HepG2 (cell line): ENCODE measurements around the gene SELENOM. TPM values are rescaled to one million over a fixed set of nuclear protein-coding genes. Genes with fewer than 3 reads are reported as not detected.

Source experiments
- ATAC-seq: fragments of 200-7000 bp; cut with Tn5 transposase; 3 replicates; pipeline ENCODE4 v1.9.1; 2020; ENCODE audit warnings: mild to moderate bottlenecking, moderate library complexity
- BruUV-seq: library from RNA; stranded (reverse); fragments of 400-500 nt; replicated peaks from 2 replicates; lab custom pipeline; 2021; lab: Mats Ljungman, UMichigan
- CTCF ChIA-PET: fragments of 300-600 bp; formaldehyde crosslinking; extraction: SDS; loops from one replicate; lab custom pipeline; 2021; ENCODE audit warnings: low total read pairs, inconsistent platforms, low intra/inter-chr PET ratio; lab: Yijun Ruan, JAX
- POLR2A ChIA-PET: fragments of 350-600 bp; sonication (Branson Sonifier 250); formaldehyde crosslinking; loops from one replicate; lab custom pipeline; 2020; ENCODE audit warnings: antibody characterized with exemption, inconsistent platforms; lab: Yijun Ruan, JAX
- DNase-seq: peaks from one replicate; pipeline ENCODE4 v3.0.0-alpha.2; 2015; ENCODE audit warnings: low spot score
- FAIRE-seq: peaks from 3 replicates; lab custom pipeline; 2011; peaks lifted over from hg19 to GRCh38; lab: Jason Lieb, UNC
- H2AFZ ChIP-seq: one replicate; pipeline ENCODE4 v1.6.1; 2011; ENCODE audit warnings: low read length, inconsistent platforms
- H3K27ac ChIP-seq: fragments of 300-600 bp; 3 replicates; pipeline ENCODE4 v1.8.0; 2011; ENCODE audit warnings: mixed run types, mild to moderate bottlenecking, mixed read lengths, low read length, inconsistent platforms; ENCODE audit not compliant: insufficient read depth; ENCODE audit errors: extremely low read length
- H3K27me3 ChIP-seq, 2 experiments: fragments of 200-600 bp in 1 of 2; 2 replicates in 1 of 2; 3 replicates in 1 of 2; pipeline versions ENCODE4 v1.6.0 to v1.8.0; 2011; ENCODE audit warnings: low read length in 2 of 2, mild to moderate bottlenecking in 2 of 2, moderate library complexity in 2 of 2, inconsistent platforms in 1 of 2; ENCODE audit not compliant: insufficient read depth in 2 of 2, control insufficient read depth in 1 of 2
- H3K36me3 ChIP-seq, 2 experiments: fragments of 200-600 bp in 1 of 2; replicated peaks in 1 of 2; 2 replicates in 1 of 2; 3 replicates in 1 of 2; pipeline versions ENCODE4 v1.5.1 to v1.8.0; 2011; ENCODE audit warnings: low read length in 2 of 2, inconsistent platforms in 1 of 2; ENCODE audit not compliant: insufficient read depth in 2 of 2, control insufficient read depth in 1 of 2
- H3K4me1 ChIP-seq: 2 replicates; pipeline ENCODE4 v1.5.1; 2012; ENCODE audit warnings: low read length, inconsistent platforms; ENCODE audit not compliant: insufficient read depth
- H3K4me2 ChIP-seq: 2 replicates; pipeline ENCODE4 v1.6.0; 2011; ENCODE audit warnings: low read depth, low read length, inconsistent platforms
- H3K4me3 ChIP-seq, 3 experiments: fragments of 200-600 bp in 1 of 3; sonication (generic), shearing (Covaris generic) in 1 of 3; replicated peaks in 1 of 3; 2 replicates each; pipeline ENCODE4 v1.5.1; 2011 to 2016; ENCODE audit warnings: low read length in 3 of 3, inconsistent platforms in 2 of 3, low read depth in 2 of 3, mild to moderate bottlenecking in 2 of 3, control low read depth in 1 of 3, mixed read lengths in 1 of 3; ENCODE audit not compliant: insufficient read depth in 1 of 3
- H3K79me2 ChIP-seq: one replicate; pipeline ENCODE4 v1.6.1; 2011; ENCODE audit warnings: low read length, inconsistent platforms; ENCODE audit not compliant: insufficient read depth
- H3K9ac ChIP-seq: 2 replicates; pipeline ENCODE4 v1.6.0; 2011; ENCODE audit warnings: mild to moderate bottlenecking, low read depth, low read length, inconsistent platforms; ENCODE audit not compliant: insufficient read depth
- H3K9me3 ChIP-seq: 2 replicates; pipeline ENCODE4 v1.5.1; 2012; ENCODE audit warnings: mild to moderate bottlenecking, low read length
- H4K20me1 ChIP-seq: 2 replicates; pipeline ENCODE4 v1.6.0; 2011; ENCODE audit warnings: inconsistent platforms, mild to moderate bottlenecking, low read length, moderate library complexity; ENCODE audit not compliant: insufficient read depth
- BCL6 ChIP-seq: IDR thresholded peaks from 2 replicates; pipeline ENCODE4 v1.6.1; 2016; ENCODE audit warnings: missing genetic modification reagents, missing compliant biosample characterization
- MBD4 ChIP-seq: IDR thresholded peaks from 2 replicates; pipeline ENCODE4 v1.6.1; 2012; ENCODE audit warnings: low read length, inconsistent platforms, borderline replicate concordance
- NFKB2 ChIP-seq: sonication (generic); formaldehyde crosslinking; IDR thresholded peaks from 2 replicates; pipeline ENCODE4 v1.4.0; 2020; ENCODE audit warnings: missing genetic modification reagents, borderline replicate concordance
- RFXAP ChIP-seq: sonication (generic); formaldehyde crosslinking; IDR thresholded peaks from 2 replicates; pipeline ENCODE4 v1.4.0; 2020; ENCODE audit warnings: missing genetic modification reagents, borderline replicate concordance
- ZNF329 ChIP-seq: sonication (generic); formaldehyde crosslinking; IDR thresholded peaks from 2 replicates; pipeline ENCODE4 v1.9.0; 2021; ENCODE audit warnings: low read depth, mild to moderate bottlenecking, missing genetic modification reagents
- ZNF598 ChIP-seq: sonication (generic); formaldehyde crosslinking; IDR thresholded peaks from 2 replicates; pipeline ENCODE4 v1.5.1; 2020; ENCODE audit warnings: mild to moderate bottlenecking, missing genetic modification reagents, borderline replicate concordance
- ZNF614 ChIP-seq: IDR thresholded peaks from 2 replicates; pipeline ENCODE4 v1.6.1; 2018; ENCODE audit warnings: missing biosample characterization, missing genetic modification reagents, inconsistent platforms, borderline replicate concordance
- ZNF83 ChIP-seq: sonication (generic); formaldehyde crosslinking; IDR thresholded peaks from 2 replicates; pipeline ENCODE4 v1.4.0; 2020; ENCODE audit warnings: missing genetic modification reagents, mild to moderate bottlenecking, borderline replicate concordance
- ZNF841 ChIP-seq: sonication (generic); formaldehyde crosslinking; IDR thresholded peaks from 2 replicates; pipeline ENCODE4 v1.8.1; 2023; ENCODE audit warnings: missing genetic modification reagents, borderline replicate concordance
- WGBS: methylation state at CpG from one replicate; pipeline ENCODE4 v1.1.6; 2017; ENCODE audit warnings: low lambda C conversion rate; 5-methylcytosine and 5-hydroxymethylcytosine counted together
- in situ Hi-C: cut with HindIII; loops from 2 replicates; pipeline ENCODE4 v1.10.0; 2017; ENCODE audit warnings: low pct_unique_long_range_greater_than_20kb; ENCODE audit not compliant: extremely low pct_ligation_motif_present
- intact Hi-C: fragments of 100-400 bp; cut with micrococcal nuclease; formaldehyde crosslinking; loops from one replicate; pipeline ENCODE4 v1.10.0; 2022; ENCODE audit not compliant: unreplicated experiment
- polyA plus RNA-seq, 8 experiments: library from polyadenylated mRNA; depleted of rRNA in 3 of 8; stranded (reverse) in 7 of 8; unstranded in 1 of 8; fragments of >200 nt; fragmentation: Illumina TruSeq in 4 of 8; extraction: Trizol in 4 of 8; gene quantifications; 2 replicates each; pipeline versions ENCODE4 v1.2.1 to v1.2.3, GENCODE V29; 2011 to 2016; ENCODE audit warnings: low read depth in 4 of 8, missing spikeins in 1 of 8, mixed read lengths in 1 of 8; ENCODE audit not compliant: insufficient read depth in 1 of 8
- total RNA-seq, 5 experiments: library from RNA; depleted of rRNA; stranded (reverse); fragments of >200 nt; fragmentation: Illumina TruSeq; extraction: Trizol; gene quantifications; 2 replicates each; pipeline ENCODE4 v1.2.3, GENCODE V29; 2016; ENCODE audit warnings: low read depth in 1 of 5
- TF ChIP-seq, protein P1 (sequence below), 2 experiments: sonication (generic) in 1 of 2; formaldehyde crosslinking in 1 of 2; IDR thresholded peaks; 2 replicates each; pipeline versions ENCODE4 v1.6.1 to v1.9.0; 2014 to 2022; ENCODE audit warnings: antibody characterized with exemption in 1 of 2, borderline replicate concordance in 1 of 2, inconsistent platforms in 1 of 2, low read depth in 1 of 2, missing genetic modification reagents in 1 of 2
- TF ChIP-seq, protein P2 (sequence below): IDR thresholded peaks from 2 replicates; pipeline ENCODE4 v1.6.1; 2016; ENCODE audit warnings: control low read depth
- TF ChIP-seq, protein P3 (sequence below): sonication (generic); formaldehyde crosslinking; IDR thresholded peaks from 2 replicates; pipeline ENCODE4 v1.5.0; 2020; ENCODE audit warnings: mild to moderate bottlenecking, missing genetic modification reagents, moderate library complexity

SELENOM gene
- total and polyA plus RNA-seq, 2 of the 13 experiments (the other 11 are each of a cell fraction or from before 2014, with no cell fraction given) = 4.1 to 4.3 TPM

DNA sequence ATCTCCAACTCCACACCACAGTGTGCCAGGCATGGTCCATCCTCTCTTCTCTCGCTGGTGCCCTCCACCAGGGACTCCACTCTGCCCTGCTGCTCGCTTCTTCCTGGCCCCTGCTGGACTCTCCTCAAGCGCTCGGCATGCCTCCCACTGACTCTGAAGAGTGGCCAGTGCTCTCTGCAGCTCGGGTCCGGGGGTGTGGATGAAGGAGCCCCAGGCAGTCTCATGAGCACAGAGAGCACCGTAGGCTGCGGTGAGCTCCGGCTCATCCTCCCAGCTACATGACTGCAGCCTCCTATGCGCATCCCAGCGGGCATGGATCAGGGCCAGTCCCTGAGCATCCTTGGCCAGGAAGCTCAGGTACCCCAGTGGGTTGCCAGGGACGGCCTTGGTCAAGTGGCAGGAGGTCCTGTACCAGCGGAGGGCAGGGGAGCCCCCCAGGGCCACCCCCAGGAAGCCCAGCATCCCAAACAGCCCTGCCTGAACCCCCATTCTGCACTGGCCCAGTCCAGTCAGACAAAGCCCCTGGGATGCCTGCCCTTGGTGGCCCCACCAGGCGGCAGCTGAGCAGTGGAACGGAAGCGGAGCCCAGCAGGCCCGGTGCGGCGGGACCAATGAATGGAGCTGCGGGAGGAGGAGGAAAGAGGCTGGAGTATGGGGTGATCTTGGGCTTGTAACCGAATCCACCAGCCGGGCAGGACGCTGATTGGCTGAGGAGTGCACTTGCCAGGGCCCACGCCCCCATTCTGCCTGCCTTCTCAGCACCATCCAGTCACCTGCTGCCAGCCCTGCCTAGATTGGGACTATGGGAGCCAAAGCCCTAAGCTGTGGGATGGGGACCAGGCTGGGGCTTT, 32.7 kb upstream of the SELENOM start, which contains the start of gene PLA2G3:
Gene PLA2G3 (minus strand): TSS at position 643 of the 851 bp plus-strand sequence. CDS start 154 bp downstream, at position 489.
- BruUV-seq = no TSS peak
- in situ Hi-C loops = loop anchor here (5.0 to 10.0 kb wide), 2 partner anchors 38 to 175 kb away; partner anchors contain the start of genes MORC2 and TUG1
- Histone ChIP-seq H3K36me3 (no peaks in the 10 kb centered on the region), H3K27ac (no peak within 1 kb of the TSS), H4K20me1 (no peaks in the 10 kb centered on the region), H3K79me2 (no peaks in the 10 kb centered on the region), H2AFZ (no peak within 1 kb of the TSS), H3K9me3 (no peaks in the 10 kb centered on the region), H3K27me3 (peaks cover 6 to 48% of the 10 kb centered on the region in 2 experiments; a peak in 4 of 5 replicates), H3K4me3 (no peak within 1 kb of the TSS), H3K4me2 (peak within 1 kb of the TSS; percentile 26; the same call in 1 of the 2 replicates), H3K9ac (no peak within 1 kb of the TSS), H3K4me1 (peaks cover 16% of the 10 kb centered on the region)
- ChIA-PET POLR2A (interaction anchor here (1.6 kb wide), 1 partner anchor 33 kb away, joined by 4 read pairs; the partner anchor contains the start of gene SELENOM), CTCF (no interaction called here)
- WGBS = 13% methylated on average over 10 of the region's 24 CpGs
- FAIRE-seq (no peak), ATAC-seq (peak; percentile 82), DNase-seq (peak; percentile 50)
- intact Hi-C loops = no loop called here
- TF ChIP-seq BCL6 (CRISPR knock-in tag) (no peak), MBD4 (no peak), ZNF614 (CRISPR knock-in tag) (no peak), ZNF598 (CRISPR knock-in tag) (peak; percentile 42; the same call in 1 of the 2 replicates), ZNF841 (CRISPR knock-in tag) (no peak), RFXAP (0 out of 2 replicates have a peak, but pooled peaks have one; percentile 12), ZNF329 (CRISPR knock-in tag) (no peak), NFKB2 (CRISPR knock-in tag) (no peak), ZNF83 (CRISPR knock-in tag) (no peak)
- TF ChIP-seq, protein P1, sequence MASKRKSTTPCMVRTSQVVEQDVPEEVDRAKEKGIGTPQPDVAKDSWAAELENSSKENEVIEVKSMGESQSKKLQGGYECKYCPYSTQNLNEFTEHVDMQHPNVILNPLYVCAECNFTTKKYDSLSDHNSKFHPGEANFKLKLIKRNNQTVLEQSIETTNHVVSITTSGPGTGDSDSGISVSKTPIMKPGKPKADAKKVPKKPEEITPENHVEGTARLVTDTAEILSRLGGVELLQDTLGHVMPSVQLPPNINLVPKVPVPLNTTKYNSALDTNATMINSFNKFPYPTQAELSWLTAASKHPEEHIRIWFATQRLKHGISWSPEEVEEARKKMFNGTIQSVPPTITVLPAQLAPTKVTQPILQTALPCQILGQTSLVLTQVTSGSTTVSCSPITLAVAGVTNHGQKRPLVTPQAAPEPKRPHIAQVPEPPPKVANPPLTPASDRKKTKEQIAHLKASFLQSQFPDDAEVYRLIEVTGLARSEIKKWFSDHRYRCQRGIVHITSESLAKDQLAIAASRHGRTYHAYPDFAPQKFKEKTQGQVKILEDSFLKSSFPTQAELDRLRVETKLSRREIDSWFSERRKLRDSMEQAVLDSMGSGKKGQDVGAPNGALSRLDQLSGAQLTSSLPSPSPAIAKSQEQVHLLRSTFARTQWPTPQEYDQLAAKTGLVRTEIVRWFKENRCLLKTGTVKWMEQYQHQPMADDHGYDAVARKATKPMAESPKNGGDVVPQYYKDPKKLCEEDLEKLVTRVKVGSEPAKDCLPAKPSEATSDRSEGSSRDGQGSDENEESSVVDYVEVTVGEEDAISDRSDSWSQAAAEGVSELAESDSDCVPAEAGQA (IDR thresholded peaks at IDR 0.05; ENCODE audit: low read depth) = no peak
- TF ChIP-seq, protein P1 (CRISPR knock-in tag; IDR thresholded peaks at IDR 0.05; ENCODE audit: borderline replicate concordance) = no peak
- TF ChIP-seq, protein P2, sequence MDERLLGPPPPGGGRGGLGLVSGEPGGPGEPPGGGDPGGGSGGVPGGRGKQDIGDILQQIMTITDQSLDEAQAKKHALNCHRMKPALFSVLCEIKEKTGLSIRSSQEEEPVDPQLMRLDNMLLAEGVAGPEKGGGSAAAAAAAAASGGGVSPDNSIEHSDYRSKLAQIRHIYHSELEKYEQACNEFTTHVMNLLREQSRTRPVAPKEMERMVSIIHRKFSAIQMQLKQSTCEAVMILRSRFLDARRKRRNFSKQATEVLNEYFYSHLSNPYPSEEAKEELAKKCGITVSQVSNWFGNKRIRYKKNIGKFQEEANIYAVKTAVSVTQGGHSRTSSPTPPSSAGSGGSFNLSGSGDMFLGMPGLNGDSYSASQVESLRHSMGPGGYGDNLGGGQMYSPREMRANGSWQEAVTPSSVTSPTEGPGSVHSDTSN (CRISPR knock-in tag) = no peak
- TF ChIP-seq, protein P3, sequence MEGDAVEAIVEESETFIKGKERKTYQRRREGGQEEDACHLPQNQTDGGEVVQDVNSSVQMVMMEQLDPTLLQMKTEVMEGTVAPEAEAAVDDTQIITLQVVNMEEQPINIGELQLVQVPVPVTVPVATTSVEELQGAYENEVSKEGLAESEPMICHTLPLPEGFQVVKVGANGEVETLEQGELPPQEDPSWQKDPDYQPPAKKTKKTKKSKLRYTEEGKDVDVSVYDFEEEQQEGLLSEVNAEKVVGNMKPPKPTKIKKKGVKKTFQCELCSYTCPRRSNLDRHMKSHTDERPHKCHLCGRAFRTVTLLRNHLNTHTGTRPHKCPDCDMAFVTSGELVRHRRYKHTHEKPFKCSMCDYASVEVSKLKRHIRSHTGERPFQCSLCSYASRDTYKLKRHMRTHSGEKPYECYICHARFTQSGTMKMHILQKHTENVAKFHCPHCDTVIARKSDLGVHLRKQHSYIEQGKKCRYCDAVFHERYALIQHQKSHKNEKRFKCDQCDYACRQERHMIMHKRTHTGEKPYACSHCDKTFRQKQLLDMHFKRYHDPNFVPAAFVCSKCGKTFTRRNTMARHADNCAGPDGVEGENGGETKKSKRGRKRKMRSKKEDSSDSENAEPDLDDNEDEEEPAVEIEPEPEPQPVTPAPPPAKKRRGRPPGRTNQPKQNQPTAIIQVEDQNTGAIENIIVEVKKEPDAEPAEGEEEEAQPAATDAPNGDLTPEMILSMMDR (CRISPR knock-in tag) = peak; percentile 44; the same call in 1 of the 2 replicates
